Gastrocnemius medialis (tissue), 4 donors: ENCODE results near the gene SPC25. TPM values are rescaled to one million over a fixed set of nuclear protein-coding genes. Genes with fewer than 3 reads are reported as not detected.
"Not testable (repeated sequence)": the region's sequence is repeated elsewhere in the genome, so short reads cannot be mapped to it uniquely, and the experiment has no call there.

ENCODE experiments used
- ATAC-seq, 2 donors: fragments of 150-250 bp; one replicate each; pipeline ENCODE4 v1.9.1; 2016
- DNase-seq, 2 donors: peaks; one replicate each; pipeline ENCODE4 v3.0.0-alpha.2; 2019
- H3K27ac ChIP-seq, 4 donors: fragments of 200-600 bp; sonication (generic); 1 replicate in 1 of 4; 2 replicates in 3 of 4; pipeline ENCODE4 v1.5.1; 2016 to 2018; ENCODE audit warnings: mild to moderate bottlenecking in 2 of 4, moderate library complexity in 1 of 4
- H3K27me3 ChIP-seq, 3 donors: fragments of 200-600 bp; sonication (generic) in 2 of 3; 1 replicate in 1 of 3; 2 replicates in 2 of 3; pipeline versions ENCODE4 v1.5.1 to v1.6.0; 2016 to 2019; ENCODE audit warnings: mild to moderate bottlenecking in 1 of 3, moderate library complexity in 1 of 3
- H3K36me3 ChIP-seq, 2 donors: fragments of 200-600 bp; sonication (generic) in 1 of 2; one replicate each; pipeline ENCODE4 v1.5.1; 2017 to 2018
- H3K4me1 ChIP-seq, 2 donors: fragments of 200-600 bp; sonication (generic) in 1 of 2; one replicate each; pipeline ENCODE4 v1.5.1; 2016 to 2017; ENCODE audit warnings: mild to moderate bottlenecking in 2 of 2
- H3K4me3 ChIP-seq, 4 donors: fragments of 200-600 bp; sonication (generic) in 3 of 4; 1 replicate in 1 of 4; 2 replicates in 3 of 4; pipeline ENCODE4 v1.5.1; 2016 to 2019; ENCODE audit warnings: mild to moderate bottlenecking in 2 of 4
- H3K9me3 ChIP-seq, 3 donors: fragments of 200-600 bp; sonication (generic) in 2 of 3; 1 replicate in 1 of 3; 2 replicates in 2 of 3; pipeline ENCODE4 v1.5.1; 2016 to 2019
- POLR2A ChIP-seq, 2 donors: fragments of 450-650 bp; IDR thresholded peaks; one replicate each; pipeline ENCODE4 v1.6.1; 2017; ENCODE audit warnings: antibody characterized with exemption in 2 of 2, mild to moderate bottlenecking in 2 of 2, moderate library complexity in 2 of 2
- in situ Hi-C, 4 donors: fragments of 200-750 bp; cut with MboI; loops; one replicate each; pipeline versions ENCODE4 v1.15.0 to v1.8.0; 2017; ENCODE audit warnings: low sequenced_read_pairs in 4 of 4
- intact Hi-C: fragments of 100-400 bp; cut with DNase I; formaldehyde crosslinking; loops from one replicate; pipeline ENCODE4 v1.15.1; 2023; ENCODE audit warnings: low total_unique reads
- total RNA-seq, 4 donors: library from RNA; depleted of rRNA; stranded (reverse); fragments of >200 nt; gene quantifications; one replicate each; pipeline versions ENCODE4 v1.1.0 to v1.2.3, GENCODE V29; 2016
- TF ChIP-seq, protein P1 (sequence below), 5 experiments: fragments of 450-650 bp in 3 of 5; fragments of 200-600 bp in 2 of 5; sonication (generic) in 2 of 5; IDR thresholded peaks in 4 of 5; conservative IDR thresholded peaks in 1 of 5; 1 replicate in 4 of 5; 2 replicates in 1 of 5; pipeline ENCODE4 v1.5.1; 2016 to 2019; ENCODE audit warnings: antibody characterized with exemption in 5 of 5, mild to moderate bottlenecking in 3 of 5, moderate library complexity in 3 of 5

The SPC25 gene
- total RNA-seq, 4 donors from 2014 or later, result not detected

DNA sequence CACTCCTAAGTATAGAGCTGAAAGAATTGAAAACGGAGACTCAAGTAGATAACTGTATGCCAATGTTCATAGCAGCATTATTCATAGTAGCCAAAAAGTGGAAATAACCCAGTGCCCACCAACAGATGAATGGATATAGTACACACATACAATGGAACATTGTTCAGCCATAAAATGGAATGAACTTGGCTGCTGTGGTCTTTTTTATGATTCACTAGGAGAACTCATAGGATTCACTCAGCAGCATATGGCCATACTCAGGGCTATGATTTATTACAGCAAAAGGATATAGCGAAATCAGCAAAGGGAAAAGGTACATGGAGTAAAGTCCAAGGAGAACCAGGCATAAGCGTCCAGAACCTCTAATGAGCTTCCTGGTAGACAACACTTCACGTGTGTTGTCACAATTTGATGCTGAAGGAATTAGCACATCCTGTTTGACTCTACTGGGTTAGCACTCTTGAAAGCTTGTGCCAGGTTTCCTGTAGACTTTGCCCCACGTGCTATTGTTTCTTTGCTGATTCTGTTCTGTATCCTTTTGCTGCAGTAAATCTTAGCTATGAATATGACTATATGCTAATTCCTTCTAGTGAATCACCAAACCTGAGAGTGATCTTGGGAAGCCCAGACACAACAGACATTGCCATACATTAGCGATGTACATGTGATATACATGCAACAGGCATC is 15.7 kb downstream of the SPC25 start:
- ATAC-seq (no peak), DNase-seq (no peak)
- H3K4me1 ChIP-seq, result no peaks in the 10 kb centered on the region
- TF ChIP-seq POLR2A (IDR thresholded peaks at IDR 0.05), result no peak
- TF ChIP-seq, protein P1, sequence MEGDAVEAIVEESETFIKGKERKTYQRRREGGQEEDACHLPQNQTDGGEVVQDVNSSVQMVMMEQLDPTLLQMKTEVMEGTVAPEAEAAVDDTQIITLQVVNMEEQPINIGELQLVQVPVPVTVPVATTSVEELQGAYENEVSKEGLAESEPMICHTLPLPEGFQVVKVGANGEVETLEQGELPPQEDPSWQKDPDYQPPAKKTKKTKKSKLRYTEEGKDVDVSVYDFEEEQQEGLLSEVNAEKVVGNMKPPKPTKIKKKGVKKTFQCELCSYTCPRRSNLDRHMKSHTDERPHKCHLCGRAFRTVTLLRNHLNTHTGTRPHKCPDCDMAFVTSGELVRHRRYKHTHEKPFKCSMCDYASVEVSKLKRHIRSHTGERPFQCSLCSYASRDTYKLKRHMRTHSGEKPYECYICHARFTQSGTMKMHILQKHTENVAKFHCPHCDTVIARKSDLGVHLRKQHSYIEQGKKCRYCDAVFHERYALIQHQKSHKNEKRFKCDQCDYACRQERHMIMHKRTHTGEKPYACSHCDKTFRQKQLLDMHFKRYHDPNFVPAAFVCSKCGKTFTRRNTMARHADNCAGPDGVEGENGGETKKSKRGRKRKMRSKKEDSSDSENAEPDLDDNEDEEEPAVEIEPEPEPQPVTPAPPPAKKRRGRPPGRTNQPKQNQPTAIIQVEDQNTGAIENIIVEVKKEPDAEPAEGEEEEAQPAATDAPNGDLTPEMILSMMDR (IDR thresholded peaks at IDR 0.05 in 4 of 5, conservative IDR thresholded peaks at IDR 0.05 in 1 of 5), result no peak
- H3K9me3 ChIP-seq, result no peaks in the 10 kb centered on the region
- in situ Hi-C loops (no loop called here), intact Hi-C loops (no loop called here)
- no peak overlapping the region for H3K4me3 ChIP-seq
- H3K36me3 ChIP-seq, result no peaks in the 10 kb centered on the region
- no peak overlapping the region for H3K27ac ChIP-seq
- H3K27me3 ChIP-seq, result no peaks in the 10 kb centered on the region

DNA sequence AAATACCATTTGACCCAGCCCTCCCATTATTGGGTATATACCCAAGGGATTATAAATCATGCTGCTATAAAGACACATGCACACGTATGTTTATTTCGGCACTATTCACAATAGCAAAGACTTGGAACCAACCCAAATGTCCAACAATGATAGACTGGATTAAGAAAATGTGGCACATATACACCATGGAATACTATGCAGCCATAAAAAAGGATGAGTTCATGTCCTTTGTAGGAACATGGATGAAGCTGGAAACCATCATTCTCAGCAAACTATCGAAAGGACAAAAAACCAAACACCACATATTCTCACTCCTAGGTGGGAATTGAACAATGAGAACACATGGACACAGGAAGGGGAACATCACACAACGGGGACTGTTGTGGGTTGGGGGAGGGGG is 19.4 kb downstream of the SPC25 start:
- ATAC-seq, in situ Hi-C loops, H3K27me3 ChIP-seq, H3K9me3 ChIP-seq, H3K4me1 ChIP-seq, H3K36me3 ChIP-seq, intact Hi-C loops, DNase-seq, H3K4me3 ChIP-seq, H3K27ac ChIP-seq: not testable (repeated sequence)

DNA sequence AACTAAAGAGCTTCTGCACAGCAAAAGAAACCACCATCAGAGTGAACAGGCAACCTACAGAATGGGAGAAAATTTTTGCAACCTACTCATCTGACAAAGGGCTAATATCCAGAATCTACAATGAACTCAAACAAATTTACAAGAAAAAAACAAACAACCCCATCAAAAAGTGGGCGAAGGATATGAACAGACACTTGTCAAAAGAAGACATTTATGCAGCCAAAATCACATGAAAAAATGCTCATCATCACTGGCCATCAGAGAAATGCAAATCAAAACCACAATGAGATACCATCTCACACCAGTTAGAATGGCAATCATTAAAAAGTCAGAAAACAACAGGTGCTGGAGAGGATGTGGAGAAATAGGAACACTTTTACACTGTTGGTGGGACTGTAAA is 19.9 kb downstream of the SPC25 start:
- H3K27ac ChIP-seq, H3K36me3 ChIP-seq, H3K4me1 ChIP-seq, H3K9me3 ChIP-seq, intact Hi-C loops, ATAC-seq, in situ Hi-C loops, DNase-seq, H3K27me3 ChIP-seq, H3K4me3 ChIP-seq: not testable (repeated sequence)

DNA sequence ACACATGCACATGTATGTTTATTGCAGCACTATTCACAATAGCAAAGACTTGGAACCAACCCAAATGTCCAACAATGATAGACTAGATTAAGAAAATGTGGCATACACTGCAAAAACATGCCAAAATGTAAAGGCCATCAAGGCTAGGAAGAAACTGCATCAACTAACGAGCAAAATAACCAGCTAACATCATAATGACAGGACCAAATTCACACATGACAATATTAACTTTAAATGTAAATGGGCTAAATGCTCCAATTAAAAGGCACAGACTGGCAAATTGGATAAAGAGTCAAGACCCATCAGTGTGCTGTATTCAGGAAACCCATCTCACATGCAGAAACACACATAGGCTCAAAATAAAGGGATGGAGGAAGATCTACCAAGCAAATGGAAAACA is 23.1 kb downstream of the SPC25 start:
- H3K4me3 ChIP-seq, H3K4me1 ChIP-seq, in situ Hi-C loops, DNase-seq, H3K27me3 ChIP-seq, H3K36me3 ChIP-seq, ATAC-seq, H3K9me3 ChIP-seq, H3K27ac ChIP-seq, intact Hi-C loops: not testable (repeated sequence)

DNA sequence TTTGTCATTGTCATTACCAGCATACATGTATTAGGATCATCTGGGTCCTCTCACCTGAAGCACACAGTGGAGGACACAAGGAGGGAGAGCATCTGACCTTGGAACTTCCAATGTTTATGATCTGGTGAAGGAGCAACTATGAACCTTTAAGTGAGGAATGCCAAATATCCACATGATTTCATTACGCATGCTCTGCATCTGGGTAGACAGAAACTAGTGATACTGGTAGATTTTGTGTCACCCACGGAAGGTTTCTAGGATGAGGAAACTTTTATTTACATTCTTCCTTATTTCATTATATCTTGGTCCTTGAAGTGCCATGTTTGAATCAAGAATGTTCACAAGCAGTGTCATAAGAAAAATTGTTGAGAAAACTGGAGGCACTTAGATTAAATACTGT is 32.1 kb downstream of the SPC25 start:
- Histone ChIP-seq H3K4me1 (peaks cover 0 to 7% of the 10 kb centered on the region in 2 donors), H3K27ac (no peak overlapping the region), H3K4me3 (no peak overlapping the region), H3K36me3 (no peaks in the 10 kb centered on the region), H3K27me3 (no peaks in the 10 kb centered on the region), H3K9me3 (no peaks in the 10 kb centered on the region)
- TF ChIP-seq, protein P1 (IDR thresholded peaks at IDR 0.05 in 4 of 5, conservative IDR thresholded peaks at IDR 0.05 in 1 of 5), result no peak
- no peak for TF ChIP-seq POLR2A (IDR thresholded peaks at IDR 0.05)
- no peak for DNase-seq
- intact Hi-C loops, result no loop called here
- no peak for ATAC-seq
- in situ Hi-C loops, result no loop called here

DNA sequence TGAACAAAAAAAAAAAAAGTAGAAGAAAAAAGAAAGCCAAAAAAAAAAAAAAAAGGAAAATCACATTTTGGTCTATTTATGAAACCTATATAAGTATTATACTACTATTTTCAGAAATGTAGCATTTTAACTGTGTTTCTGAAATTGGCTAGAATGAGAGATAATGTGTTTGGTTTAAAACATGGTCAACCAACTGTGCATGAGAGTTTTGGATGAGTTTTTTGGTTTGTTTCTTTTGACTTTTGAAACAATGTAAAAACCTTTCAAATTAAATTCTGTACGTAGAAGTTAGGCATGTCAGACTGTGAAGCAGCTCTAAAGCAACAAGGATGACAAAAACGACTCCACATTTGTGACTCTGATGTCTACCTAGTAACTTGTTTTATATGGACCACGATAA is 34.6 kb downstream of the SPC25 start:
- Histone ChIP-seq H3K4me1 (peaks cover 0 to 10% of the 10 kb centered on the region in 2 donors), H3K36me3 (no peaks in the 10 kb centered on the region), H3K9me3 (no peaks in the 10 kb centered on the region), H3K27me3 (no peaks in the 10 kb centered on the region), H3K4me3 (no peak overlapping the region), H3K27ac (no peak overlapping the region)
- no peak for DNase-seq
- in situ Hi-C loops, result no loop called here
- intact Hi-C loops, result no loop called here
- no peak for ATAC-seq
- TF ChIP-seq, protein P1 (IDR thresholded peaks at IDR 0.05 in 4 of 5, conservative IDR thresholded peaks at IDR 0.05 in 1 of 5), result no peak
- TF ChIP-seq POLR2A (IDR thresholded peaks at IDR 0.05), result no peak
